Esophagus squamous epithelium (tissue), 4 donors: ENCODE results near the gene FOXJ3.

Experiments used
- POLR2A ChIP-seq, 4 donors: fragments of 450-650 bp; IDR thresholded peaks; one replicate each; pipeline ENCODE4 v1.6.1; 2017; ENCODE audit warnings: antibody characterized with exemption in 4 of 4, mild to moderate bottlenecking in 4 of 4, moderate library complexity in 3 of 4
- TF ChIP-seq, protein P1 (sequence below), 6 experiments: fragments of 450-650 bp in 4 of 6; fragments of 200-600 bp in 2 of 6; sonication (generic) in 2 of 6; IDR thresholded peaks; one replicate each; pipeline ENCODE4 v1.5.1; 2016 to 2019; ENCODE audit warnings: antibody characterized with exemption in 6 of 6, mild to moderate bottlenecking in 4 of 6, moderate library complexity in 4 of 6

GRCh38 chr1:42336978-42337377 lies 1.9 kb upstream of the FOXJ3 start:
- no peak for TF ChIP-seq POLR2A (IDR thresholded peaks at IDR 0.05)
- TF ChIP-seq, protein P1, sequence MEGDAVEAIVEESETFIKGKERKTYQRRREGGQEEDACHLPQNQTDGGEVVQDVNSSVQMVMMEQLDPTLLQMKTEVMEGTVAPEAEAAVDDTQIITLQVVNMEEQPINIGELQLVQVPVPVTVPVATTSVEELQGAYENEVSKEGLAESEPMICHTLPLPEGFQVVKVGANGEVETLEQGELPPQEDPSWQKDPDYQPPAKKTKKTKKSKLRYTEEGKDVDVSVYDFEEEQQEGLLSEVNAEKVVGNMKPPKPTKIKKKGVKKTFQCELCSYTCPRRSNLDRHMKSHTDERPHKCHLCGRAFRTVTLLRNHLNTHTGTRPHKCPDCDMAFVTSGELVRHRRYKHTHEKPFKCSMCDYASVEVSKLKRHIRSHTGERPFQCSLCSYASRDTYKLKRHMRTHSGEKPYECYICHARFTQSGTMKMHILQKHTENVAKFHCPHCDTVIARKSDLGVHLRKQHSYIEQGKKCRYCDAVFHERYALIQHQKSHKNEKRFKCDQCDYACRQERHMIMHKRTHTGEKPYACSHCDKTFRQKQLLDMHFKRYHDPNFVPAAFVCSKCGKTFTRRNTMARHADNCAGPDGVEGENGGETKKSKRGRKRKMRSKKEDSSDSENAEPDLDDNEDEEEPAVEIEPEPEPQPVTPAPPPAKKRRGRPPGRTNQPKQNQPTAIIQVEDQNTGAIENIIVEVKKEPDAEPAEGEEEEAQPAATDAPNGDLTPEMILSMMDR (IDR thresholded peaks at IDR 0.05): no peak
